Hepatocyte (in vitro differentiated cells): ENCODE results near the gene RAD50.

Source experiments
- EZH2 ChIP-seq: fragments of 200-600 bp; sonication (generic); IDR thresholded peaks from 2 replicates; pipeline ENCODE4 v1.6.1; 2016; ENCODE audit warnings: antibody characterized with exemption, mild to moderate bottlenecking, borderline replicate concordance
- TF ChIP-seq, protein P1 (sequence below): fragments of 200-600 bp; sonication (generic); IDR thresholded peaks from 2 replicates; pipeline ENCODE4 v1.5.1; 2016; ENCODE audit warnings: antibody characterized with exemption, mild to moderate bottlenecking; ENCODE audit not compliant: poor library complexity

DNA sequence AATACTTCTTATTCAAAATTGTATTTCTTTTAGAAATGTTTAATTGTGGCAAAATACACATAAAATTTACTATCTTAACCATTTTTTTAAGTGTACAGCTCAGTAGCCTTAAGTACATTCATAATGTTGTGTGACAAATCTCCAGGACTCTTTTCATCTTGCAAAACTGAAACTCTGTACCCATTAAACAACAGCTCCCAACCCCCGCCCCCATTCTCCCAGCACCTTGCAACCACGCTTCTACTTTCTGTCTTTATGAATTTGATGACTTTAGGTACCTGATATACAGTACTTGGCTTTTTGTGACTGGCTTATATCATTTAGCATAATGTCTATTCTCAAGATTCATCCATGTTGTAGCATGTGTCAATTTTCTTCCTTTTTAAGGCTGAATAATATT lies 10.7 kb upstream of the RAD50 start:
- TF ChIP-seq, protein P1, sequence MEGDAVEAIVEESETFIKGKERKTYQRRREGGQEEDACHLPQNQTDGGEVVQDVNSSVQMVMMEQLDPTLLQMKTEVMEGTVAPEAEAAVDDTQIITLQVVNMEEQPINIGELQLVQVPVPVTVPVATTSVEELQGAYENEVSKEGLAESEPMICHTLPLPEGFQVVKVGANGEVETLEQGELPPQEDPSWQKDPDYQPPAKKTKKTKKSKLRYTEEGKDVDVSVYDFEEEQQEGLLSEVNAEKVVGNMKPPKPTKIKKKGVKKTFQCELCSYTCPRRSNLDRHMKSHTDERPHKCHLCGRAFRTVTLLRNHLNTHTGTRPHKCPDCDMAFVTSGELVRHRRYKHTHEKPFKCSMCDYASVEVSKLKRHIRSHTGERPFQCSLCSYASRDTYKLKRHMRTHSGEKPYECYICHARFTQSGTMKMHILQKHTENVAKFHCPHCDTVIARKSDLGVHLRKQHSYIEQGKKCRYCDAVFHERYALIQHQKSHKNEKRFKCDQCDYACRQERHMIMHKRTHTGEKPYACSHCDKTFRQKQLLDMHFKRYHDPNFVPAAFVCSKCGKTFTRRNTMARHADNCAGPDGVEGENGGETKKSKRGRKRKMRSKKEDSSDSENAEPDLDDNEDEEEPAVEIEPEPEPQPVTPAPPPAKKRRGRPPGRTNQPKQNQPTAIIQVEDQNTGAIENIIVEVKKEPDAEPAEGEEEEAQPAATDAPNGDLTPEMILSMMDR: no peak
- no peak for TF ChIP-seq EZH2
